Measurements from ENCODE around the gene MYL2.

- TF ChIP-seq POLR2AphosphoS5 (IDR thresholded peaks at IDR 0.05) (no peak), POLR2A (IDR thresholded peaks at IDR 0.05) (no peak)
Observed at GRCh38 chr12:110965574-110965973, 45.2 kb upstream of the MYL2 start.

Measured in suprapubic skin (tissue), 4 donors.